Parathyroid adenoma (tissue), 2 donors: ENCODE results near the gene HNRNPA1.

Experiments
- H2AFZ ChIP-seq: fragments of 300-600 bp; sonication (generic); one replicate; pipeline ENCODE4 v1.7.0; 2017; ENCODE audit warnings: antibody characterized with exemption, mild to moderate bottlenecking
- H3K27ac ChIP-seq: fragments of 300-600 bp; sonication (generic); one replicate; pipeline ENCODE4 v1.7.0; 2017
- H3K27me3 ChIP-seq: fragments of 300-600 bp; sonication (generic); one replicate; pipeline ENCODE4 v1.7.0; 2017; ENCODE audit warnings: low read length; ENCODE audit not compliant: control insufficient read depth, insufficient read depth
- H3K36me3 ChIP-seq: fragments of 300-600 bp; sonication (generic); one replicate; pipeline ENCODE4 v1.7.0; 2017; ENCODE audit warnings: low read length; ENCODE audit not compliant: control insufficient read depth, insufficient read depth
- H3K4me1 ChIP-seq: fragments of 300-600 bp; sonication (generic); one replicate; pipeline ENCODE4 v1.7.0; 2017; ENCODE audit warnings: control low read depth
- H3K4me2 ChIP-seq: fragments of 300-600 bp; sonication (generic); one replicate; pipeline ENCODE4 v1.7.0; 2017; ENCODE audit warnings: low read length
- H3K4me3 ChIP-seq: fragments of 300-600 bp; sonication (generic); one replicate; pipeline ENCODE4 v1.7.0; 2017; ENCODE audit warnings: low read depth, low read length
- H3K79me2 ChIP-seq: fragments of 300-600 bp; sonication (generic); one replicate; pipeline ENCODE4 v1.7.0; 2017; ENCODE audit warnings: control low read depth
- H3K9ac ChIP-seq: fragments of 300-600 bp; sonication (generic); one replicate; pipeline ENCODE4 v1.7.0; 2017; ENCODE audit warnings: mild to moderate bottlenecking
- H3K9me3 ChIP-seq: fragments of 300-600 bp; sonication (generic); one replicate; pipeline ENCODE4 v1.7.0; 2017; ENCODE audit warnings: low read length; ENCODE audit not compliant: control insufficient read depth
- CTCF ChIP-seq: fragments of 300-600 bp; sonication (generic); IDR thresholded peaks from one replicate; pipeline ENCODE4 v1.7.0; 2017; ENCODE audit warnings: antibody characterized with exemption, mild to moderate bottlenecking
- donor health status: primary hyperparathyroidism.

The HNRNPA1 gene

GRCh38 chr12:54287261-54288157, 7.0 kb downstream of the HNRNPA1 start:
- Histone ChIP-seq H3K4me1 (peaks cover 16% of the 10 kb centered on the region), H2AFZ (no peak overlapping the region), H3K9me3 (no peaks in the 10 kb centered on the region), H3K4me3 (no peak overlapping the region), H3K36me3 (no peaks in the 10 kb centered on the region), H3K27ac (no peak overlapping the region), H3K4me2 (no peak overlapping the region), H3K9ac (no peak overlapping the region), H3K79me2 (peaks cover 2% of the 10 kb centered on the region), H3K27me3 (no peaks in the 10 kb centered on the region)
- no peak for TF ChIP-seq CTCF

GRCh38 chr12:54292083-54292930, 11.8 kb downstream of the HNRNPA1 start:
- Histone ChIP-seq H3K36me3 (no peaks in the 10 kb centered on the region), H3K4me3 (no peak overlapping the region), H3K4me2 (no peak overlapping the region), H3K27me3 (no peaks in the 10 kb centered on the region), H2AFZ (no peak overlapping the region), H3K27ac (no peak overlapping the region), H3K9me3 (no peaks in the 10 kb centered on the region), H3K79me2 (no peaks in the 10 kb centered on the region), H3K4me1 (peaks cover 14% of the 10 kb centered on the region), H3K9ac (no peak overlapping the region)
- TF ChIP-seq CTCF = no peak

GRCh38 chr12:54292931-54293241, 12.4 kb downstream of the HNRNPA1 start:
- Histone ChIP-seq H3K27me3 (no peaks in the 10 kb centered on the region), H2AFZ (no peak overlapping the region), H3K36me3 (no peaks in the 10 kb centered on the region), H3K4me3 (no peak overlapping the region), H3K27ac (no peak overlapping the region), H3K9ac (no peak overlapping the region), H3K4me2 (no peak overlapping the region), H3K79me2 (no peaks in the 10 kb centered on the region), H3K4me1 (peaks cover 14% of the 10 kb centered on the region), H3K9me3 (no peaks in the 10 kb centered on the region)
- TF ChIP-seq CTCF = no peak

GRCh38 chr12:54294152-54294952, 13.8 kb downstream of the HNRNPA1 start:
- H3K27ac ChIP-seq = no peak overlapping the region
- TF ChIP-seq CTCF = peak; percentile 85
- H3K9me3 ChIP-seq = no peaks in the 10 kb centered on the region
- no peak overlapping the region for H3K9ac ChIP-seq
- H3K4me2 ChIP-seq = no peak overlapping the region
- H3K4me3 ChIP-seq = no peak overlapping the region
- H3K27me3 ChIP-seq = no peaks in the 10 kb centered on the region
- no peak overlapping the region for H2AFZ ChIP-seq
- H3K79me2 ChIP-seq = no peaks in the 10 kb centered on the region
- H3K36me3 ChIP-seq = no peaks in the 10 kb centered on the region
- H3K4me1 ChIP-seq = peaks cover 14% of the 10 kb centered on the region
